GM13976 (cell line): ENCODE results near the gene HIF3A.
"Not testable (repeated sequence)": the region's sequence is repeated elsewhere in the genome, so short reads cannot be mapped to it uniquely, and the experiment has no call there.

ENCODE experiments used
- DNase-seq: peaks from one replicate; pipeline ENCODE4 v3.0.0; 2012; ENCODE audit warnings: low spot score
- in situ Hi-C: fragments of 300-500 bp; cut with MboI; formaldehyde crosslinking; loops from one replicate; pipeline ENCODE4 v1.12.0; 2022; ENCODE audit warnings: low sequenced_read_pairs, mixed read lengths, inconsistent platforms; ENCODE audit not compliant: unreplicated experiment
- TF ChIP-seq, protein P1 (sequence below): IDR thresholded peaks from 2 replicates; pipeline ENCODE4 v1.5.1; 2012; ENCODE audit warnings: borderline replicate concordance, mild to moderate bottlenecking; ENCODE audit not compliant: insufficient read depth; ENCODE audit errors: extremely low read depth, missing control alignments, control extremely low read depth

Gene HIF3A

DNA sequence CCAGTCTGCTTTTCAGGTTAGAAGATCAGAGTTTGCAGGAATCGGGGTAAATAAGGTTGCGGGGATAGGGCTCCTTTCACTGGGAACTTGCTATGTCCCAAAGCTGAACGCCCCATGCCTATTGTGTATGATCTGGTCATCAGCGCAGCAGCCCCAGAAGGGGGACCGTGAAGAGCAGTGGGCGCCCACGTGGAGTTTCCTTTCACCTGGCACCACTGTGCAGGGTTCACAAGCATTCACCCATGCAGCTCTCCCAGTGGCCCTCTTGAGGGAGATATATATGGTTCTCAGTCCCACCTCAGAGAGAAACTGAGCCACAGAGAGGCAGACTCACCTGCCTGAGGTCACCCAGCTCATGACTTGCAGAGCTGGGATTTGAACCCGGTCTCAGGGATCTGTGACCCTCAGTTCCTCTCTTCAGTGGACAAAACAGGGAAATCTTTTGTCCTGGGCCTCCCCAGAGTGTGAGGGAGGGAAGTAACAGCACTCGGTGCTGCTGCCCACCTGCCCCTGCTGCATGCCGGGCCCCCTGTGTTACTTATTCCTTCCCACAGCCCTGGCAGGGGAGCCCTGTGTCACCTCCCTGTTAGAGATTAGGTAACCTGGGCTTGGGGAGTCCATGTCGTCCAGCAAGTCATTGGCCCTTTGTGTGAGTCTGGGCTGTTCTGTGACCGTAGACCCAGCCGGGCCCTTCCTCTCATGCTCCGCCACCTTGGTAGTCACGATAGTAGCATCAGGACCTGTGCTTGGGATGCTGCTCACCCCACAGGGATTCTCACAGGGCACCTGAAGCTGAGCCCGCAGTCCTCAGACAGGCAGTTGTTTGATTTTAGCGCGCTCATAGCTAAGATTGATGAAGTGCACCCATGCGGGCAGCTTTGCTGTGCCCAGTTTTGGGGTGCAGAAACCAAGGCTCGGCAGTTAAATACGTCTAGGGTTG, 78.0 kb downstream of the HIF3A start:
- TF ChIP-seq, protein P1, sequence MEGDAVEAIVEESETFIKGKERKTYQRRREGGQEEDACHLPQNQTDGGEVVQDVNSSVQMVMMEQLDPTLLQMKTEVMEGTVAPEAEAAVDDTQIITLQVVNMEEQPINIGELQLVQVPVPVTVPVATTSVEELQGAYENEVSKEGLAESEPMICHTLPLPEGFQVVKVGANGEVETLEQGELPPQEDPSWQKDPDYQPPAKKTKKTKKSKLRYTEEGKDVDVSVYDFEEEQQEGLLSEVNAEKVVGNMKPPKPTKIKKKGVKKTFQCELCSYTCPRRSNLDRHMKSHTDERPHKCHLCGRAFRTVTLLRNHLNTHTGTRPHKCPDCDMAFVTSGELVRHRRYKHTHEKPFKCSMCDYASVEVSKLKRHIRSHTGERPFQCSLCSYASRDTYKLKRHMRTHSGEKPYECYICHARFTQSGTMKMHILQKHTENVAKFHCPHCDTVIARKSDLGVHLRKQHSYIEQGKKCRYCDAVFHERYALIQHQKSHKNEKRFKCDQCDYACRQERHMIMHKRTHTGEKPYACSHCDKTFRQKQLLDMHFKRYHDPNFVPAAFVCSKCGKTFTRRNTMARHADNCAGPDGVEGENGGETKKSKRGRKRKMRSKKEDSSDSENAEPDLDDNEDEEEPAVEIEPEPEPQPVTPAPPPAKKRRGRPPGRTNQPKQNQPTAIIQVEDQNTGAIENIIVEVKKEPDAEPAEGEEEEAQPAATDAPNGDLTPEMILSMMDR: no peak
- in situ Hi-C loops: no loop called here
- no peak for DNase-seq

DNA sequence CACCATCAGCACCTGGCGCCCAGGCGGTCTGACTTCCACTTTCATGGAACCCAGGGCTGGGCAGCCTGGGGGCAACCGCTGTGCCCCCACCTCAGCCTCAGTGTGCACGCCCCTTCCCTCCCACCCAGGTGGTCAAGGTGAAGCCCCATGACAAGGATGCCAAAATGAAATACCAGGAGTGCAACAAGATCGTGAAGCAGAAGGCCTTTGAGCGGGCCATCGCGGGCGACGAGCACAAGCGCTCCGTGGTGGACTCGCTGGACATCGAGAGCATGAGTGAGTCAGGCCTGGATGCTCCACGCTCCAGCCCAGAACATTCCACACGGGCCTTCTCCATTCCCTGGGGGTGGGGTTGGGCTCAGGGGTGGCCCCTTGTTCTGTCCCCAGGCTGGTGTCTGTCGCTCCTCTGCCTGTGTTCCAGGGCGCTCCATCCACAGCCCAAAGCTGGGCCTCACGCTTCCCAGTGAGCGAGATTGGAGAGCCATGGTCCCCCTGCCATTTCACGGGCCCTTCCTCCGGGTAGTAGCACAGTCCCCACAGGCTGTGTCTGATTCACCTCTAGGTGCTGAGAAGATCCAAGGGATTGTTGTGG, 78.7 kb downstream of the HIF3A start:
- DNase-seq, in situ Hi-C loops: not testable (repeated sequence)

DNA sequence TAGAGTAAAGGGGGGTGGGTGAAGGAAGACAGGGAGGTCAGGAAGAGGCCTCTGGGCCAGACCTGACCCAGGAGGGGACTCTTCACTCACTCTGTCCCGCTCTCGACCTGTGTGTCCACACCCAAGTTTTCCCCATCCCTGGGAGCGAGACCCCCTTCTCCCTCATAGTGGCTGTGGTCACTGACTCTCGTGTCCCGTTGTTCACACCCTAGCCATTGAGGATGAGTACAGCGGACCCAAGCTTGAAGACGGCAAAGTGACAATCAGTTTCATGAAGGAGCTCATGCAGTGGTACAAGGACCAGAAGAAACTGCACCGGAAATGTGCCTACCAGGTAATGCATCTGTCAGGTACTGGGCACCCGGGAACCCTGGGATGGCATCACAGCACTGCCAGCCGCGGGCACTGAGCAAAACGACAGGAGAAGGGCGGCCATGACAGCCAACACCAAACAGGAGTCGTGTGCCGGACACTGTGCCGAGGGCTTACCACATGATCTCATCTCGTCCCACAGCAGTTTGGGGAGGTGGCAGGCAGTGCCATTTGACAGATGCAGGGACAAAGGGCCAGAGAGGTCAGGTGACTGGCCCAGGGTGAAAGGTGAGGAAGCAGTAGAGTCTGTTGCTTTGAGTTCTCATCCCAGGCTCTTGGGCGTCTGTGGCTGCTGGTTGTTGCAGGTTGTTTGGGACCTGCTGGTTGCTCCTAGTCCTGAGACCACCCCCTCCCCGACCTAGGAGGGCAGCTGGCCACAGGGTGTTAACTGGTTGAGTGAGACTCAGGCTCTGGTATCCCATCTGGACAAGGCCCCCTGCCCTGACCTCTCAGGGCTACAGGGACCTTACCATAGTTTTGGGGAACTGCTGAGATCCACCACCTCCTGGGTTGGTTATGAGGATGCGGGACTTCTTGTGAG, 79.7 kb downstream of the HIF3A start:
- TF ChIP-seq, protein P1: no peak
- in situ Hi-C loops: no loop called here
- DNase-seq: no peak

DNA sequence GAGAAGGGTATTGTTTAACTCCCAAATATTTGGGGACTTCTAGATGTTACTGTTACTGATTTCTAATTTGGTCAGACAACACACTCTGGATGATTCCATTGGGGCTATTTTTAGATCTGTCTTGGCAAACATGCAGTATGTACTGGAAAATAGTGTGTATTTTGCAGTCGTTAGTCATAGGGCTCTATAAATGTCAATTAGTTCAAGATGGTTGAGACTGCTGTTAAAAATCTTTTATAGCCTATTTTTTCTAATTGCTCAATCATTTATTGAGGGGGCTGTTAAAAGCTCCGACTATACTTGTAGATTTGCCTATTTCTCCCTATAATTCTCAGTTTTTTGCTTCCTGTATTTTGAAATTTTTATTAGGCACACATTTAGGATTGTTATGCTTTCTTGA, 81.4 kb downstream of the HIF3A start:
- TF ChIP-seq, protein P1: no peak
- in situ Hi-C loops: no loop called here

DNA sequence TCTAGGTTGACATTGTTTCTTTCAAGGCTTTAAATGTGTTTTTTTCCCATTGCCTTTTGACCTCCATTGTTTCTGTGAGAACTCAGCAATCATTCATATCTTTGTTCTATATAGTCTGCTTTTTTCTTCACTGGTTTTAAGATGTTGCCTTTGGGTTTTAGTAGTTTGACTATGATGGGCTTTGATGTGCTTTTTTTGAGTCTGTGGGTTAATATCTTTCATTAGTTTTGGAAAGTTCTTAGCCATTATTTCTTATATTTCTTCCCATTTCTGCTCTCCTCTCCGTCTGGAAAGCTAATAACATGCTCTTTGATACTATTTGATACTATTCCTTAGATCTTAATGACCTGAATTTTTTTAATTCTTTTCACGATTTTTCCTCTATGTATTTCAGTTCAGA, 83.8 kb downstream of the HIF3A start:
- no peak for DNase-seq
- in situ Hi-C loops: no loop called here
- TF ChIP-seq, protein P1: no peak

More for the DNA sequence above, 81.4 kb downstream of the HIF3A start:
- no peak for DNase-seq

DNA sequence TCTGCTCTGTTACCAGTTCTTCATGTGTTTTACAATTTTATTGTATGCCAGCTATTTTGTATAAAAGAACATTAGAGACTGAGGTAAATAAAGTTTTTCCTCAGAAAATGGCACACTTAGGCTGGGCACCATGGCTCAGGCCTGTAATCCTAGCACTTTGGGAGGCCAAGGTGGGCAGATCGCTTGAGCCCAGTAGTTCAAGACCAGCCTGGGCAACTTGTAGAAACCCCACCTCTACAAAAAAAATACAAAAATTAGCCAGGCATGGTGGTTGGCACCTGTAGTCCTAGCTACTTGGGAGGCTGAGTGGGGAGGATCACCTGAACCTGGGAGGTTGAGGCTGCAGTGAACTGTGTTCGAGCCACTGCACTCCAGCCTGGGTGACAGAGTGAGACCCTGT, 84.5 kb downstream of the HIF3A start:
- TF ChIP-seq, protein P1: no peak
- no peak for DNase-seq
- in situ Hi-C loops: no loop called here

DNA sequence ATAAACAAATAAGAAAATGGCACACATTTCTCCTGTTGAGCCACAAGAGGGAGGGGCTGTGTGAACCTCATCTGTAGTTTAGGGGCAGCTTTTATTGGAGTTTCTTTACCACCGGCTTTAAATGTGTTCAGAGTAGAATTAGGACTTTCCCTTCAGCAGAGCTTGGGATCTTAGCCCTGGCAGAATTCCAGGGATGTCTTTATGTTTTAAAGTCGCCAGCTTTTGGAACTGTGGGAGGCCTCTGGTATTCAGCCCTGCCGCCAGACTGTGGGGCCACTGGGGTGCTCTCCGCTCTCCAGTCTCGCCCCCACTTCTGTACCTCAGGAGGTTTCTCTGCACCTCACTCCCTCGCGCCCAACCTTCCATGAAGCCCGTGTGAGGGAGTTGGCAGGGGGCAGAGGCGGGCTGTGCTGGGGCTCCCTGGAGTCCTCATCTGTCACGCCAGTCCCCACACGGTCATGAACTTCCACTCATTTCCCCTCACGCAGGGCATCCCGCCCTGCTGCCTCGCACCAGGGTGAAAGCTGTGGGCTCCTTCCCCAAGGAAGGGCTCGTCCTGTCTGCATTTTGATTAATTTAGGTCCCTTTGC, 85.0 kb downstream of the HIF3A start:
- DNase-seq: no peak
- TF ChIP-seq, protein P1: no peak
- in situ Hi-C loops: no loop called here
